Natural killer cell treated with Interleukin-12 subunit alpha and Interleukin-12 subunit beta and Interleukin-15 and Interleukin-18, amount 100 ng/mL, for 72 hours (primary cell): ENCODE results near the gene CHST11. TPM values are rescaled to one million over a fixed set of nuclear protein-coding genes. Genes with fewer than 3 reads are reported as not detected.
A peak's percentile ranks its signal among the peaks of the same experiment; 100 is the strongest.
"Not testable (repeated sequence)": the region's sequence is repeated elsewhere in the genome, so short reads cannot be mapped to it uniquely, and the experiment has no call there.

ENCODE experiments used
- ATAC-seq, 2 donors: fragments of 150-1000 bp; cut with Tn5 transposase in 1 of 2; sonication (Bioruptor Pico), chemical (Tn5 transposase) in 1 of 2; 2 replicates each; pipeline ENCODE4 v1.10.0; 2021
- DNase-seq: peaks from one replicate; pipeline ENCODE4 v3.0.0; 2022; ENCODE audit warnings: low spot score
- H3K27ac Mint-ChIP-seq, 2 donors: 1 replicate in 1 of 2; 2 replicates in 1 of 2; pipeline ENCODE4 v1.8.0; 2022; ENCODE audit warnings: mixed read lengths in 2 of 2, mild to moderate bottlenecking in 1 of 2, moderate library complexity in 1 of 2
- H3K27me3 Mint-ChIP-seq, 2 donors: 1 replicate in 1 of 2; 2 replicates in 1 of 2; pipeline ENCODE4 v1.8.0; 2022; ENCODE audit warnings: mixed read lengths in 2 of 2
- H3K36me3 Mint-ChIP-seq: one replicate; pipeline ENCODE4 v1.8.0; 2022; ENCODE audit warnings: mixed read lengths
- H3K4me1 Mint-ChIP-seq, 2 donors: 1 replicate in 1 of 2; 2 replicates in 1 of 2; pipeline ENCODE4 v1.8.0; 2022; ENCODE audit warnings: low read depth in 2 of 2, mixed read lengths in 2 of 2, mild to moderate bottlenecking in 1 of 2
- H3K4me3 Mint-ChIP-seq: one replicate; pipeline ENCODE4 v1.8.0; 2022; ENCODE audit warnings: mixed read lengths
- H3K9me3 Mint-ChIP-seq: 2 replicates; pipeline ENCODE4 v1.8.0; 2022; ENCODE audit warnings: mixed read lengths
- total RNA-seq, 2 donors: library from RNA; stranded (reverse); gene quantifications; one replicate each; pipeline ENCODE4 v1.2.3, GENCODE V29; 2022

The CHST11 gene
- total RNA-seq, 2 donors from 2014 or later, result 195 to 374 TPM

DNA sequence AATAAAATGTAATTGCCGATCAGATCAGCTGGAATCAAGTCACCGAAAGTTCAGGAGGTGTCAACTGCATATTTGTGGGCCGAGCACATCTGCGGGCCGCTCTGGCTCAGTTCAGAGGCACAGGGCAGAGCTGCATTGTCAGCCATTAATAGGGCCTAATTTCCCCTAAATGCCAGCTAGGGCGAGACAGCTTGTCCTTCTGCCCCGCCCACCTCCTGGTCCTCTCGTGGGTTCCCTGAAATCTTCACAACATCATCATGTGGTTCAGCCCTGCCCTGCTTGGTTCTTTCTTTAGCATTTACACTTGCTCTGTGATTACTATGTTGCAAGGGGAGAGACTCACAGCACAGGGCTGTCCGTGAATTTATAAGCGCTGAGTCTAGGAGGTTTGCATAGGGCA lies 148.9 kb downstream of the CHST11 start:
- DNase-seq (peak; percentile 67), ATAC-seq (peak in 1 of 2 donors; percentile 68)
- no peaks in the 10 kb centered on the region for H3K27me3 Mint-ChIP-seq
- peaks cover 73 to 77% of the 10 kb centered on the region in 2 donors for H3K4me1 Mint-ChIP-seq
- no peaks in the 10 kb centered on the region for H3K9me3 Mint-ChIP-seq
- H3K36me3 Mint-ChIP-seq, result peaks cover 11% of the 10 kb centered on the region
- H3K27ac Mint-ChIP-seq, result peak overlapping the region; percentile 87 to 94
- peak overlapping the region; percentile 27 for H3K4me3 Mint-ChIP-seq

DNA sequence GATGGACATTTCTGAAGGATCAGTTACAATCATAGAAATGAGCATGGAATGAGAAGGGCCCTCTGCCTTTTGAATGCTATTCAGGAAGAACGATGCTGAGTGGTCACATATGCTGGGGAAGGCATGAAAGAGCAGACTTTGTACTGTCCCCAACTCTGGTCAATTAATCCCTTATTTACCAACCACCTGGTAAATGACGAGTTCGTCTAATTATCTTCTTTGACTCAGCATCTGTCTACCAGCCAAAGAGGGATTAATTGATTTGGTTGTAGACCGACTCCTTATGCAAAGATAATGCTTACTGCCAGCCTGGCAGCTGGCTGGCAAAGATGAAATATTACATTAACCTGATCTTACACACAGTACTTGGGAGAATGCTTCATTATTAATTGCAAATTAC lies 152.2 kb downstream of the CHST11 start:
- Mint-ChIP-seq H3K36me3 (peaks cover 22% of the 10 kb centered on the region), H3K27me3 (no peaks in the 10 kb centered on the region), H3K27ac (peak overlapping the region; percentile 32 to 59), H3K4me3 (no peak overlapping the region), H3K4me1 (peaks cover 72 to 77% of the 10 kb centered on the region in 2 donors), H3K9me3 (no peaks in the 10 kb centered on the region)
- no peak for DNase-seq
- no peak for ATAC-seq

DNA sequence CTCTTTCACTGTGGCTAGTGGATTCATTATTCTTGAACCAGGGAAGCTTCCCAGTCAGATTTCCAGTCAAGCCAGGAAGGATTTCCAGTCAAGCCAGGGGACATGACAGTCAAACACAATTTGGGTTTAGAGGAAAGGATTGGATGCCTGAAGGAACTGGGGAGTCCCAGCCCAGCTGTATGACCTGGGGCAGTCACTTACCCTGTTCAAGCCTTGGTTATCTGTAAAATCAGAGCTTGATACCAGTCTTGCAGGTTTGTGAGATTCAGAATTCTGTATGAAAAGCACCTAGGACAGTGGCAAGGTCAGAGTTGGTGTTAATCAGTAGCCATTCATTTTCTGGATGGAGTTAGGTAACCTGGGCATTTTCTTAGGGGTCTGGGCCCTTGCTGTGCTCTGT lies 152.7 kb downstream of the CHST11 start:
- Mint-ChIP-seq H3K4me1 (peaks cover 70 to 74% of the 10 kb centered on the region in 2 donors), H3K4me3 (no peak overlapping the region), H3K27ac (peak overlapping the region; percentile 32 to 59)

DNA sequence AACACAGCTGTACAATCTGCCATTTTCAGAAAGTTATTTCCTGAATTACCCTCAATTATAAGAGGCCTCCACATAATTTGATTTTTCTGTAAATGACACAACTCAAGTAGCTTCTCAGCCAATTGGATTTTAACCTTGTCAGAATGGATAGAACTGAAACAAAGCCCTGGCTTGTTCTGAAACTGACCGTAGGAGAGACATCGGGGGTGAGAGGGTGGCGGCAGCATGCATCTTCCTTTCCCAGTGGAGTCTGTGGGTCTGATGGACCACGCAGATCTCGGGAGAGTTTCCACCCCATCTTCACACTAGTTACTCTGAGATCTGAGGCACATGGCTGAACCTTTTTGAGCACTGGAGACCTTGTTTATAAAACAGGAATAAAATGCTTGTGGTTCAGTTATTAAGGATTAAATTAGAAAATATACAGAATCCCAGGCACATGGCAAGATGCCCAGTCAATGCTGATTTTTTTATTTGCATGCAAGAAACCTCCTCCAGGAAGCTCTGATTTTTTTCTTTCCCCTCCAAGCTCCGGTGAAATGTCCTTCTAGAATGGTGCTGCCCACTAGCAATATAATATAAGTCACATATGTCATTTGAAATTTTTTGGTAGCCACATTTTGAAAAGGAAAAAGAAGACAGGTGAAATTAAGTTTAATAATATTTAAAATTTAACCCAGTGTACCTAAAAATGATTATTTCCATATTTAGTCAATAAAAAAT lies 153.9 kb downstream of the CHST11 start:
- ATAC-seq (no peak), DNase-seq (no peak)
- Mint-ChIP-seq H3K4me1 (peaks cover 66 to 72% of the 10 kb centered on the region in 2 donors), H3K9me3 (no peaks in the 10 kb centered on the region), H3K4me3 (no peak overlapping the region), H3K27me3 (no peaks in the 10 kb centered on the region), H3K36me3 (peaks cover 22% of the 10 kb centered on the region), H3K27ac (peak overlapping the region in 1 of 2 donors; percentile 59)

More for the DNA sequence above, 152.7 kb downstream of the CHST11 start:
- Mint-ChIP-seq H3K27me3 (no peaks in the 10 kb centered on the region), H3K9me3 (no peaks in the 10 kb centered on the region), H3K36me3 (peaks cover 22% of the 10 kb centered on the region)
- ATAC-seq (no peak), DNase-seq (no peak)

DNA sequence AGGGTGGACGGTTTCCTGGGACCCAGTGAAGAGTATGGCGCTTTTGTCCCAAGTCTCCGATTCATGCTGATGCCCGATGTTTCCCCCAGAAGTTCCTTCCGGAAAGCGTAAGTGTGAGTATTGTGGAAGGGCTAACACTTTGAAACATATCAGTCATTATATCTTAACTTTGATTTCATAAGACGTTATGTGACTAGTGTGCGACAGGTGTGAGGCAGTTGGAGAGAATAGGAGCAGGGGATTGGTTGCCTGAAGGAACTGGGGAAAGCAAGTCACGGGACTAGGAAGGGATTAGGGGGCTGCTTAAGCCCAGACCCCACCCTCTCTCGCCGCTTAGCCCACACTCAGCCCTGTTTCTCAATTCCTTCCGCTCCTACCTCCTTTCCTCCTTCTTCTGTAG lies 154.9 kb downstream of the CHST11 start:
- Mint-ChIP-seq H3K27me3 (no peaks in the 10 kb centered on the region), H3K27ac (peak overlapping the region in 1 of 2 donors; percentile 59), H3K4me1 (peaks cover 61 to 70% of the 10 kb centered on the region in 2 donors), H3K4me3 (no peak overlapping the region), H3K36me3 (peaks cover 22% of the 10 kb centered on the region), H3K9me3 (no peaks in the 10 kb centered on the region)
- DNase-seq, result no peak
- no peak for ATAC-seq

DNA sequence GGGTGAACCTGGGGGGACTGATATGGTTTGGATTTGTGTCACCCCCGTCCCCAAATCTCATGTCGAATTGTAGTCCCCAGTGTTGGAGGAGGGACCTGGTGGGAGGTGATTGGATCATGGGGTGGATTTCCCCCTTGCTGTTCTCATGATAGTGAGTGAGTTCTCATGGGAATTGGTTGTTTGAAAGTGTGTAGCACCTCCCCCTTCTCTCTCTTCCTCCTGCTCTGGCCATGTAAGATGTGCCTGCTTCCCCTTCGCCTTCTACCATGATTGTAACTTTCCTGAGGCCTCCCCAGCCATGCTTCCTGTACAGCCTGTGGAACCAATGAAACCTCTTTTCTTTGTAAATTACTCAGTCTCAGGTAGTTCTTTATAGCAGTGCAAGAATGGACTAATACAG lies 156.6 kb downstream of the CHST11 start:
- H3K27ac Mint-ChIP-seq, result peak overlapping the region; percentile 14 to 59
- peaks cover 15% of the 10 kb centered on the region for H3K36me3 Mint-ChIP-seq
- H3K27me3 Mint-ChIP-seq, H3K4me3 Mint-ChIP-seq, H3K9me3 Mint-ChIP-seq, ATAC-seq: not testable (repeated sequence)
- peak; percentile 37 for DNase-seq
- H3K4me1 Mint-ChIP-seq, result peaks cover 50 to 68% of the 10 kb centered on the region in 2 donors

DNA sequence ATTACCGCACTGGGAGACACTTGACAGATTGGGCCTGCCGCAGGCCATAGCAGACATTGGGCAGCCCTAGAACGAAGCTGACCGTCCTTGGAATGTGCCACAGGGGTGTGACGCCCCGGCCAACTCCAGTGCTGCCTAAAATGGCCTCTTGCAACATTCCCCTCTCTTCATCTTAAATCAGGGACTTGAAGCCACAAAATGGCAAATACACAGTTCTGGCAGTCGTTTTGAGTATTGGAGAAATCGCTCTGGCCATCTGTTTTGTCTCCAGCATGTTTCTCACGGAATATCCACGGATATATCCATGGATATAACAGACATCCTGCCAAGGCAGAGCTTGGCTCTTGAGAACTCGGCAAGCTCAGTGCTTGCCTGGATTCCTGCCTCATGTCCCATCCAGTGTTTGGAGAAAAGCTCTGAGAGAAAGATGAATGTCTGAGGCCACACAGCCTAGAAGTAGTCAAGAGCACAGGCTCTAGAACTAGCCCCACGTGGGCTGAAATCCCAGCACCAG lies 158.4 kb downstream of the CHST11 start:
- DNase-seq (no peak), ATAC-seq (no peak)
- Mint-ChIP-seq H3K4me3 (no peak overlapping the region), H3K9me3 (no peaks in the 10 kb centered on the region), H3K36me3 (peaks cover 11% of the 10 kb centered on the region), H3K27me3 (no peaks in the 10 kb centered on the region), H3K4me1 (peaks cover 41 to 62% of the 10 kb centered on the region in 2 donors), H3K27ac (peak overlapping the region in 1 of 2 donors; percentile 79)

DNA sequence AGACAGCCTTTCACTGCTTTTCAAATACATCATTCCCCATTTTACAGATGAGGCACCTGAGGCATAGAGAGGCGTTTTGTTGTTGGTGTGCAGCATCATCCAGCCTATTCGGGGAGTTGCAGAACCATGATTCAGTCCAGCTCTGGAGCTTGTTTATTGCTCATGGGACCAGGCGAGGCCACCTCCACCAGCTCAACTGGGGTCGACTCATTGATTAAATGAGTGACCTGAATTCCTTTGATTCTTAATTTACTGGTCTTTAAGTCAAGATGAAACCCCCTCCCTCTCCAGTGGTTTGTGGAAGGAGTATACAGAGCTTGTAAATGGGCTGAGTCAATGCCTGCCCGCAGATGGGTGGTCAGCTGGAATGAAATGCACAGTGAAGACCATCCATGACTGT lies 161.9 kb downstream of the CHST11 start:
- H3K4me1 Mint-ChIP-seq, result peaks cover 35 to 57% of the 10 kb centered on the region in 2 donors
- no peaks in the 10 kb centered on the region for H3K27me3 Mint-ChIP-seq
- ATAC-seq, result no peak
- no peak for DNase-seq
- H3K4me3 Mint-ChIP-seq, result no peak overlapping the region
- H3K36me3 Mint-ChIP-seq, result peaks cover 5% of the 10 kb centered on the region
- no peaks in the 10 kb centered on the region for H3K9me3 Mint-ChIP-seq
- H3K27ac Mint-ChIP-seq, result peak overlapping the region; percentile 31 to 74

DNA sequence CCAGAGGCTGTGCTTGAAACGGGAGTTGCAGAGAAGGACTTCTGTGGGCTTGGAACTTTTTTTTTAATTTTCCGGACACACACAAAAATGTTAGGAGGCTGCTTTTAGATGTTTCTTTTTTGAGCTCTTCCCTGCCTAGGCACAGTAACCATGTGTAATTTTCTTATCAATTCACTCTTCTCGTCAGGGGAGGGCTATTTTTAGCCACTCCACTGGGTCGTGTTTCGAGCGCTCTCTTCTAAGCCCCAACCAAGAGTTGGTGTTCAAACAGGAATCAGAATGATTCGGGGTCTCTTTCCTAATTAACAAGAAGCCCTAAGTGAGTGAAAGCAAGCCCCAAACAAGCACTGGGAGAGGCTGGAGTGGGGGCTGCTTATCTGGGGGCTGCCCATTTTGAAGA lies 162.6 kb downstream of the CHST11 start:
- H3K27me3 Mint-ChIP-seq, result no peaks in the 10 kb centered on the region
- H3K36me3 Mint-ChIP-seq, result peaks cover 5% of the 10 kb centered on the region
- peak; percentile 28 for DNase-seq
- no peak overlapping the region for H3K4me3 Mint-ChIP-seq
- no peaks in the 10 kb centered on the region for H3K9me3 Mint-ChIP-seq
- H3K27ac Mint-ChIP-seq, result peak overlapping the region in 1 of 2 donors; percentile 70
- no peak for ATAC-seq
- peaks cover 38 to 61% of the 10 kb centered on the region in 2 donors for H3K4me1 Mint-ChIP-seq

DNA sequence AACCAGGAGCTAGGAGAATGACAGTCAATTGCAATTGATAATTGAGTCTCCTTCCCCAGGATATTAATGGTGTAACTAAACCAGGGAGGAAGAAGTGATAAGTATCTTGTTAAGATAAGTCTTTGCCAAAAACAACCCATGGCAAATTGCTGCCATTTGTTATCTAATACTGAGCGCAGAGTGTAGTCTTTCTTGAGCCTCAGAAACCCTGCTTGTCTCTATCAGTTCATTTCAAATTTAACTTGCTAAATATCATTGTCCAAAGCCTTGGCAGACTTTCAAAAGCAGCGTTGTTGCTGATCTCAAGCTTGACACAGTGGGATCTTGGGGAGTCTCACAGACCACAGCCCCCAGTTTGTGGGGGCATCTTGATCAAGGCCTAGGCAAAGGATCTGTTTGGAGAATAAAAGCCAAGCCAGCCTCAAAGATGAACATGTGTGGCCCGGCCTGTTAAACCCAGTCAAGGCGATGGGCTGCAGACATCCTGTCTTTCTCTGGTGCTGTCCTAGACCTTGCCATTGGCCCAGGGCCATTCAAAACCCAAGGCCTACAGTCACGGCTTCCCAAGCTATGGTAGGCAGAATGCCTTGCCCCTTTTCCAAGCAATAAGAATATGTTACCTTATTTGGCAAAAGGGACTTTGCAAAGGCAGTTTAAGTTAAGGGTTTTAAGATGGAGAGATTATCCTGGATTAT lies 164.2 kb downstream of the CHST11 start:
- H3K36me3 Mint-ChIP-seq, result peaks cover 5% of the 10 kb centered on the region
- ATAC-seq (no peak), DNase-seq (peak; percentile 39)
- peaks cover 41 to 59% of the 10 kb centered on the region in 2 donors for H3K4me1 Mint-ChIP-seq
- peak overlapping the region; percentile 44 to 70 for H3K27ac Mint-ChIP-seq
- H3K27me3 Mint-ChIP-seq, result no peaks in the 10 kb centered on the region
- H3K4me3 Mint-ChIP-seq, result no peak overlapping the region
- H3K9me3 Mint-ChIP-seq, result no peaks in the 10 kb centered on the region

DNA sequence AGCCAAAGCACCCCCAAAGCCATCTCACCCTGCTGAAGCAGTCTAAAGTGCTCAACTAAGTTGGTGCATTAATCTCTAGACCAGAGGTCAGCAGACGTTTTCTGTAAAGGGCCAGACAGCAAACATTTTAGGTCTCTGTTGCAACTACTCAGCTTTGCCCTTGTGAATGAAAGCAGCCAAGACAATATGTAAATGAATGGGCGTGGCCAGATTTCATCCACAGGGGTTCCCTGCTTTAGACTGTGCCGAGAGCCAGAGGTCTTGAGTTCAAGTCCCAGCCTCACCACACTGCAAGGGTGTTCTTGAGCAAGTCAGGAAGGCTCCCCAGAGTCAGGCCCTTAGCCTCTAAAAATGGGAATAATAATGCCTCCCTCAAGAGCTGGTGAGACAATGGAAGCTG lies 166.2 kb downstream of the CHST11 start:
- H3K4me1 Mint-ChIP-seq, result peaks cover 56 to 66% of the 10 kb centered on the region in 2 donors
- ATAC-seq (no peak), DNase-seq (peak; percentile 5)
- no peaks in the 10 kb centered on the region for H3K9me3 Mint-ChIP-seq
- no peak overlapping the region for H3K4me3 Mint-ChIP-seq
- no peaks in the 10 kb centered on the region for H3K27me3 Mint-ChIP-seq
- peaks cover 5% of the 10 kb centered on the region for H3K36me3 Mint-ChIP-seq
- peak overlapping the region in 1 of 2 donors; percentile 69 for H3K27ac Mint-ChIP-seq

DNA sequence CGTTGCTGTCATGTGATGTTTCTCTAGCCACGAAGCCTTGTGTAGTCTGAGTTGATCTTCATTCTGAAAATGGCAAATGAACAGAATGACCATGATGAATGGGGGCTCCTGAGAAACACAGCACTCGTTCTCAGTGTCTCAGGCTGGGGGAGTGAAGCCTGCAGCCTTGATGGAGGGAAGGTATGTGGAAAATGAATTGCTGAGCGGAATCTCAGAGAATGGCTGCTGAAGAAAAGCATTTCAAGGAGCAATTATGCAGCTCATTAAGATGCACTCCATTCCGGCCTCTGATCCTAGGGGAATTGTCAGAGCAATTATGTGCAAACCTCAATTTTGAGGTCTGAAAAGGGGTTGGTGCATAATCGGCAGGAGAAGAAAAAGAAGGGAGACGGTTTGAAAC lies 167.1 kb downstream of the CHST11 start:
- Mint-ChIP-seq H3K27ac (peak overlapping the region; percentile 14 to 69), H3K27me3 (no peaks in the 10 kb centered on the region), H3K9me3 (no peaks in the 10 kb centered on the region), H3K4me1 (peaks cover 59 to 71% of the 10 kb centered on the region in 2 donors), H3K36me3 (peaks cover 5% of the 10 kb centered on the region), H3K4me3 (peak overlapping the region; percentile 23)
- no peak for ATAC-seq
- peak; percentile 29 for DNase-seq

DNA sequence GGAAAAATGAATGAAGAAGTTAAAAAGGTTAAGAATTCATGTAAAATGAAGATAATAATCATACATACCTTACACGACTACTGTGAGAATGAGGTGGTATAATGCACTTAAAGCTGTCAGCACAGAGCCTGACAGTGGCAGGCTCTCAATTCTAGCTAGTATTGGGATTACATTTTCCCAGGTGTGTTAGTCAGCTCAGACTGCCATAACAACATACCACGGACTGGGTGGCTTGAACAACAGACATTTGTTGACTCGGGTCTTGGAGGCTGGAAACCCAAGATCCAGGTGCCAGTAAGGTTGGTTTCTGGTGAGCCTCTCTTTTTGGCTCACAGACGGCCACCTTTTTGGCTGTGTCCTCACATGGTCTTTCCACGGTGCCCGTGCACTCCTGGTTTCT lies 167.8 kb downstream of the CHST11 start:
- H3K27ac Mint-ChIP-seq, result peak overlapping the region in 1 of 2 donors; percentile 14
- DNase-seq, result peak; percentile 15
- H3K27me3 Mint-ChIP-seq, result no peaks in the 10 kb centered on the region
- H3K9me3 Mint-ChIP-seq, result no peaks in the 10 kb centered on the region
- no peak for ATAC-seq
- H3K36me3 Mint-ChIP-seq, result peaks cover 5% of the 10 kb centered on the region
- peaks cover 63 to 71% of the 10 kb centered on the region in 2 donors for H3K4me1 Mint-ChIP-seq
- no peak overlapping the region for H3K4me3 Mint-ChIP-seq
